Measurements from ENCODE around the gene MYO7A.

The MYO7A gene

GRCh38 chr11:77165066-77165465 is 37.0 kb downstream of the MYO7A start:
- no peak overlapping the region for H3K4me3 ChIP-seq (ENCODE audit: low read length)
- DNase-seq (ENCODE audit: low read depth): no peak
- no peak for TF ChIP-seq CTCF (IDR thresholded peaks at IDR 0.05; ENCODE audit: insufficient read depth, low read depth, low read length, missing control alignments)

- DNase-seq (ENCODE audit: low read depth): no peak
- no peak for TF ChIP-seq CTCF (IDR thresholded peaks at IDR 0.05; ENCODE audit: insufficient read depth, low read depth, low read length, missing control alignments)
- H3K4me3 ChIP-seq (ENCODE audit: low read length): no peak overlapping the region
These were observed 38.0 kb downstream of the MYO7A start for GRCh38 chr11:77166021-77166420.

GRCh38 chr11:77167111-77167626 is 39.1 kb downstream of the MYO7A start:
- no peak overlapping the region for H3K4me3 ChIP-seq (ENCODE audit: low read length)
- DNase-seq (ENCODE audit: low read depth): peak; percentile 5
- no peak for TF ChIP-seq CTCF (IDR thresholded peaks at IDR 0.05; ENCODE audit: insufficient read depth, low read depth, low read length, missing control alignments)

GRCh38 chr11:77167791-77168190 is 39.7 kb downstream of the MYO7A start:
- no peak for TF ChIP-seq CTCF (IDR thresholded peaks at IDR 0.05; ENCODE audit: insufficient read depth, low read depth, low read length, missing control alignments)
- no peak overlapping the region for H3K4me3 ChIP-seq (ENCODE audit: low read length)
- no peak for DNase-seq (ENCODE audit: low read depth)

- DNase-seq (ENCODE audit: low read depth): peak; percentile 21
- no peak for TF ChIP-seq CTCF (IDR thresholded peaks at IDR 0.05; ENCODE audit: insufficient read depth, low read depth, low read length, missing control alignments)
- H3K4me3 ChIP-seq (ENCODE audit: low read length): no peak overlapping the region
These were observed 42.1 kb downstream of the MYO7A start for GRCh38 chr11:77170107-77170506.

- TF ChIP-seq CTCF (IDR thresholded peaks at IDR 0.05; ENCODE audit: insufficient read depth, low read depth, low read length, missing control alignments): no peak
- no peak for DNase-seq (ENCODE audit: low read depth)
- H3K4me3 ChIP-seq (ENCODE audit: low read length): no peak overlapping the region
These were observed 43.2 kb downstream of the MYO7A start for GRCh38 chr11:77171254-77171653.

- no peak for TF ChIP-seq CTCF (IDR thresholded peaks at IDR 0.05; ENCODE audit: insufficient read depth, low read depth, low read length, missing control alignments)
- H3K4me3 ChIP-seq (ENCODE audit: low read length): no peak overlapping the region
- DNase-seq (ENCODE audit: low read depth): no peak
These were observed 44.0 kb downstream of the MYO7A start for GRCh38 chr11:77171885-77172665.

All from epithelial cell of esophagus (primary cell).